Endodermal cell (in vitro differentiated cells): ENCODE measurements around the gene CCDC73. TPM values are rescaled to one million over a fixed set of nuclear protein-coding genes. Genes with fewer than 3 reads are reported as not detected.
A peak's percentile ranks its signal among the peaks of the same experiment; 100 is the strongest.

Source experiments
- DNase-seq: peaks from one replicate; pipeline ENCODE4 v3.0.0-alpha.2; 2017
- H3K27ac ChIP-seq: 2 replicates; pipeline ENCODE4 v1.5.1; 2013; ENCODE audit warnings: mild to moderate bottlenecking, low read depth, low read length, moderate library complexity
- H3K27me3 ChIP-seq: 2 replicates; pipeline ENCODE4 v1.6.1; 2013; ENCODE audit warnings: mild to moderate bottlenecking, low read length, moderate library complexity; ENCODE audit not compliant: insufficient read depth, control insufficient read depth, poor library complexity, severe bottlenecking
- H3K36me3 ChIP-seq: 2 replicates; pipeline ENCODE4 v1.7.0; 2013; ENCODE audit warnings: mild to moderate bottlenecking, low read length, moderate library complexity; ENCODE audit not compliant: control insufficient read depth, insufficient read depth
- H3K4me1 ChIP-seq: one replicate; pipeline ENCODE4 v1.7.0; 2013; ENCODE audit warnings: low read length; ENCODE audit not compliant: control insufficient read depth, insufficient read depth
- H3K4me3 ChIP-seq: 2 replicates; pipeline ENCODE4 v1.5.1; 2013; ENCODE audit warnings: mild to moderate bottlenecking, low read length, moderate library complexity
- H3K9ac ChIP-seq: 2 replicates; pipeline ENCODE4 v1.6.1; 2013; ENCODE audit warnings: mild to moderate bottlenecking, low read length, moderate library complexity; ENCODE audit not compliant: poor library complexity, severe bottlenecking; ENCODE audit errors: extremely low read depth
- H3K9me3 ChIP-seq: 2 replicates; pipeline ENCODE4 v1.6.1; 2013; ENCODE audit warnings: mild to moderate bottlenecking, low read length, moderate library complexity; ENCODE audit not compliant: control insufficient read depth
- H3K27ac Mint-ChIP-seq: 2 replicates; pipeline ENCODE4 v1.8.0; 2020; ENCODE audit warnings: mixed read lengths
- H3K27me3 Mint-ChIP-seq: 2 replicates; pipeline ENCODE4 v1.8.0; 2021; ENCODE audit warnings: mild to moderate bottlenecking, mixed read lengths; ENCODE audit not compliant: insufficient read depth
- H3K36me3 Mint-ChIP-seq: 2 replicates; pipeline ENCODE4 v1.8.0; 2020; ENCODE audit warnings: low read depth, mixed read lengths
- H3K4me1 Mint-ChIP-seq: 2 replicates; pipeline ENCODE4 v1.8.0; 2020; ENCODE audit warnings: mixed read lengths
- H3K4me3 Mint-ChIP-seq: 2 replicates; pipeline ENCODE4 v1.8.0; 2020; ENCODE audit warnings: mild to moderate bottlenecking, moderate library complexity, mixed read lengths
- H3K9me3 Mint-ChIP-seq: 2 replicates; pipeline ENCODE4 v1.8.0; 2020; ENCODE audit warnings: mild to moderate bottlenecking, mixed read lengths
- WGBS, 2 experiments: methylation state at CpG; one replicate each; pipeline versions ENCODE4 v1.1.5 to v1.1.7; 2013; ENCODE audit warnings: missing lambda C conversion rate in 2 of 2, mixed read lengths in 1 of 2; ENCODE audit not compliant: insufficient coverage in 1 of 2, insufficient read length in 1 of 2; 5-methylcytosine and 5-hydroxymethylcytosine counted together
- total RNA-seq, 2 donors: library from RNA; stranded (reverse); fragmentation: NEBNext Ultra II Directional in 1 of 2; extraction: Animal tissue kit (Norgen Biotek cat#: 25700) in 1 of 2; gene quantifications; 2 replicates in 1 of 2; 3 replicates in 1 of 2; pipeline ENCODE4 v1.2.1, GENCODE V29; 2021
- TF ChIP-seq, protein P1 (sequence below): fragments of 200-600 bp; sonication (generic); conservative IDR thresholded peaks from 2 replicates; pipeline ENCODE4 v1.5.0; 2021; ENCODE audit warnings: antibody characterized with exemption, mild to moderate bottlenecking

Gene CCDC73
- total RNA-seq, 2 donors from 2014 or later = not detected

DNA sequence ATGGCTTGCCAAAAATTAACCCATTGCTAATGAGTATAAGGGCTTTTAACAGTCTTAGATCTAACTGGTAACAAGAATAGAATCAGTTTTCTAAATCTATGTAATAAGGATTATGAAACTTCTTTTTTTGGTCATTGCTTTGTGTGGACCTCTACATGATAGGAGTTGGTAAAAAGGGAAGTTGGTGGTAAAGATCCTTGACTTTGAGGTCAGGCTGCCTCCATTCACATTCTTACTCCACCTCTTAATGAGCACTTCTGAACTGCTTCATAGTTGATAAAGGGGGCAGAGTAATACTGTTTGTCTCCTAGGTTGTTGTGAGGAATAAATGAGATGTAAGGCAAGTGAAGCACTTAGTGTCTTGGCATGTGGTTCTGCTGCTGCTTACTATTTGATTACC lies 200.2 kb downstream of the CCDC73 start:
- Histone ChIP-seq H3K4me3 (no peak overlapping the region), H3K27ac (no peak overlapping the region), H3K36me3 (peaks cover 89% of the 10 kb centered on the region), H3K9ac (no peak overlapping the region), H3K4me1 (peaks cover 4% of the 10 kb centered on the region), H3K27me3 (no peaks in the 10 kb centered on the region), H3K9me3 (no peaks in the 10 kb centered on the region)
- H3K36me3 Mint-ChIP-seq = peaks cover 72% of the 10 kb centered on the region
- DNase-seq = no peak
- no peaks in the 10 kb centered on the region for H3K27me3 Mint-ChIP-seq
- no peak overlapping the region for H3K27ac Mint-ChIP-seq
- H3K4me3 Mint-ChIP-seq = no peak overlapping the region
- H3K4me1 Mint-ChIP-seq = peaks cover 18% of the 10 kb centered on the region
- no peaks in the 10 kb centered on the region for H3K9me3 Mint-ChIP-seq
- TF ChIP-seq, protein P1, sequence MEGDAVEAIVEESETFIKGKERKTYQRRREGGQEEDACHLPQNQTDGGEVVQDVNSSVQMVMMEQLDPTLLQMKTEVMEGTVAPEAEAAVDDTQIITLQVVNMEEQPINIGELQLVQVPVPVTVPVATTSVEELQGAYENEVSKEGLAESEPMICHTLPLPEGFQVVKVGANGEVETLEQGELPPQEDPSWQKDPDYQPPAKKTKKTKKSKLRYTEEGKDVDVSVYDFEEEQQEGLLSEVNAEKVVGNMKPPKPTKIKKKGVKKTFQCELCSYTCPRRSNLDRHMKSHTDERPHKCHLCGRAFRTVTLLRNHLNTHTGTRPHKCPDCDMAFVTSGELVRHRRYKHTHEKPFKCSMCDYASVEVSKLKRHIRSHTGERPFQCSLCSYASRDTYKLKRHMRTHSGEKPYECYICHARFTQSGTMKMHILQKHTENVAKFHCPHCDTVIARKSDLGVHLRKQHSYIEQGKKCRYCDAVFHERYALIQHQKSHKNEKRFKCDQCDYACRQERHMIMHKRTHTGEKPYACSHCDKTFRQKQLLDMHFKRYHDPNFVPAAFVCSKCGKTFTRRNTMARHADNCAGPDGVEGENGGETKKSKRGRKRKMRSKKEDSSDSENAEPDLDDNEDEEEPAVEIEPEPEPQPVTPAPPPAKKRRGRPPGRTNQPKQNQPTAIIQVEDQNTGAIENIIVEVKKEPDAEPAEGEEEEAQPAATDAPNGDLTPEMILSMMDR = no peak

DNA sequence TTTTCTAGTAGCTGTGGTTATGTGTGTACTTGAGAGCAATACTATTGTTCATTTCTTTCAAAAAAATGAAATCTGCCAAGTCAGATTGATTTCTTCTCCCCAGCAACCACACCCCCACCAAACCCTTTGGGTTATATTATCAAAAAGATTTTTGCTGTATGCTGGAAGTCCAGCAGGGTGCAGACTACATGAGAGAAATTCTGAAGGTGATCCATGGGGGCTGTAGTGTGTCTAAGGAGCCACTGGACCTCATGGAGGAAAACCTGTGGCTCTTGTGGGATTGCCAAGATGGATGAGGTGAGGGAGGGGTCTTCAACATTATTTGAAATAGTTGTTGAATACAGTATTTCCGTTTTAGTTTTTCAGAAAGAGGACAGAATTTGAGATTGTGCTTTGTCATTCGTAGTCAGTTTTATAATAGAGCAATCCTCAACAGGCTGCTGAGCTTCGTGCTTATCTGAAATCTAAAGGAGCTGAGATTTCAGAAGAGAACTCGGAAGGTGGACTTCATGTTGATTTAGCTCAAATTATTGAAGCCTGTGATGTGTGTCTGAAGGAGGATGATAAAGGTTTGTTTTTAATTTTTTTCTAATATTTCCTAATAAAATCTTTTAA lies 207.8 kb downstream of the CCDC73 start:
- Mint-ChIP-seq H3K4me3 (no peak overlapping the region), H3K36me3 (peaks cover 37% of the 10 kb centered on the region), H3K4me1 (peaks cover 17% of the 10 kb centered on the region), H3K9me3 (peaks cover 6% of the 10 kb centered on the region), H3K27ac (peak overlapping the region; percentile 23), H3K27me3 (peaks cover 2% of the 10 kb centered on the region)
- H3K4me3 ChIP-seq = peak overlapping the region; percentile 90
- no peak for DNase-seq
- H3K27ac ChIP-seq = no peak overlapping the region
- H3K9me3 ChIP-seq = no peaks in the 10 kb centered on the region
- peaks cover 3% of the 10 kb centered on the region for H3K4me1 ChIP-seq
- no peaks in the 10 kb centered on the region for H3K27me3 ChIP-seq
- H3K9ac ChIP-seq = no peak overlapping the region
- H3K36me3 ChIP-seq = peaks cover 41% of the 10 kb centered on the region
- 67% methylated on average over 3 to 4 of the region's 4 CpGs for WGBS, 2 experiments
- TF ChIP-seq, protein P1 = peak; percentile 54

DNA sequence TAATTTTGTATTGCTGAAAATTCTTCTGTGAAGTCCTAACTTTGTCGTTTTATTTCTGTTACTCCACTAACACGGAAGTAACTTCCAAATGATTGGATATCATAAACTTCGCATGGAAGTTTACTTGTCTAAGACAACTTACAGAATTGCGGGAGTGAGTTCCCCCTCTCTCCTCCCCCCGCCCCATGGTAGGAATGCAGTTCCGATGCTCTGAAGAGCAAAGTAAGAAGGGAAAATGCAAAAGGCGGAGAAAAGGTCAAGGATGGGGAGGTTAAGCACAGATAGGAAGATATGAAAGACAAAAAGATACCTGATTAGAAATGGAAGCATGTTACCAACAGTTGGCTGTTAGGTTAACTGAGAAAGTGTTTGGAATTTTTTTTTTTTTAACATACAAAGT lies 209.5 kb downstream of the CCDC73 start:
- TF ChIP-seq, protein P1 = no peak
- Histone ChIP-seq H3K27me3 (no peaks in the 10 kb centered on the region), H3K4me1 (peaks cover 3% of the 10 kb centered on the region), H3K9me3 (no peaks in the 10 kb centered on the region), H3K27ac (no peak overlapping the region), H3K9ac (peak overlapping the region; percentile 86), H3K4me3 (peak overlapping the region; percentile 90), H3K36me3 (peaks cover 29% of the 10 kb centered on the region)
- Mint-ChIP-seq H3K4me3 (peak overlapping the region; percentile 96), H3K36me3 (peaks cover 22% of the 10 kb centered on the region), H3K4me1 (peaks cover 23% of the 10 kb centered on the region), H3K27me3 (peaks cover 2% of the 10 kb centered on the region), H3K9me3 (peaks cover 6% of the 10 kb centered on the region), H3K27ac (peak overlapping the region; percentile 96)
- DNase-seq = no peak
- 4 to 6% methylated on average over 5 to 7 of the region's 7 CpGs for WGBS, 2 experiments
